Measurements from ENCODE around the gene NCKAP5.
"Not testable (repeated sequence)": the region's sequence is repeated elsewhere in the genome, so short reads cannot be mapped to it uniquely, and the experiment has no call there.

NCKAP5 gene

DNA sequence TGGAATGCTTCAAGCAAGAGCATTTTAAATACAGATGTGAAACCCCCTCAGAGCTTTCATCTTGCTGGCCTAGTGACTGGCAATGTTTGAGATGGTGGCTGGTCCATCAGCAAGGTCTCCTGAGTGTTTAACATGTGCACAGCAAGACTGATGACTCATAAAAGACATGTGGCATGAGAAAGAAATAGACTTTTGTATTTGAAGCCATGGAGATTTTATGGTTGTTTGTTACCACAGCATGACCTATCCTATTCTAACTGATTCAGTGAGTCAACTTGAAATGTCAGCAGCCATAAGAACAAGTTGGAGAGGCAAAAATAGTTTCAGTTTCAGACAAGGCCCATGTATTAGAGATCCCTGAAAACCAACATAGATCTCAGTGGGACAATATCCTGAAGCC is 743.5 kb downstream of the NCKAP5 start:
- DNase-seq: no peak

DNA sequence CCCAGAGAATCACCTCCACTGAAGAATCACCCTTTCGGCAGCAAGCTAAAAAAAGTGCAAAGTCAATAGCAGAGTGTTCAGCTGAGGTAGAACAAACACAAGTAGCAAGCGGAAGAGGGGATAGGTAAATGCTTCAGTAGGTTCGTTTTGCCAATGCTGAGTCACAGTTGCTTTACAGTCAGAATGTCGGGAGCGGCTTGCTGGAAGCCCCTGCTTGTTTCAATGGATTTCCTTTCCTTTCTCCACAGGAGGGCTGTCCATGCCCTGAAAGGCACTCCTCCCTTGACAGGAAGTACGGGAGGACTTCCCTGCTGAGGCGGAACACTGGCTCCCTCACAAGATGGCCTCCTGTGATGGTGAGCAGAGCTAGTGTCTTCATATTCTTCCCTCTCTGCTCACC is 752.0 kb downstream of the NCKAP5 start:
- DNase-seq: no peak

DNA sequence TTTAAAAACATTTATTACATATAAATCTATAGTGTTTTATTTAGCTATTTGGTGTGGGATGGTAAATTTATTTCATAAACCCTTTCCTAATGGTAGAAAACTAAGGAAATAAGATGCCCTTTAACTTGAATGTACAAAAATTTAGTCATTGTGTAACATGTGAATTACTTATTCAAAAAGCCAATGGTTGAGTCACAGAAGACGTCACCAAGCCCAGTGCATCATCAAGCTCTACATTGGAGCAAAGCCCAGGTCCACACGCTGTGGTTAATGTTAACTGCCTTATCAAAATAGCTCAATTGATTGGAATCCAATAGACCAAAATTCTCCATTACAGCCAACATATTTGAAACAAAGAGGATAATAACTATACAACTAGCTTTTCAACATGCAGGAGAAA is 752.7 kb downstream of the NCKAP5 start:
- DNase-seq: no peak

DNA sequence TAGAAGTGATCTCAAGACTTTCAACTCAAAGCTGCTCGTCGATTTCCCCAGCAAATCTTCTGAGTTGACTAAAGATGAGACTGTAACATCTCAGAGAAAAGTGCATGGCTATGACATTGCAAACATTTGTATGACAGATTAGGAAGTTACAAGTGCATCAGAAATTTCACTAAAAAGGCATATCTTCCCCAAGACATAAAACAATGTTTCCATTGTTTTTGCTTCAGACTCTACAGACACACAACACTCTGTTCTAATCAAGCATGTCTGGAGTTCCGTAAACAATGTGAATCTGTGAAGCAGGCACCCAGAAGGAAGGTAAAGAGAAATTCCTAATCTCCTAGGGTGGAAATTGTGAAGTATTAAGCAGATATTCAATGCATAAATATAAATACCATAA is 753.6 kb downstream of the NCKAP5 start:
- peak; percentile 9 for DNase-seq

DNA sequence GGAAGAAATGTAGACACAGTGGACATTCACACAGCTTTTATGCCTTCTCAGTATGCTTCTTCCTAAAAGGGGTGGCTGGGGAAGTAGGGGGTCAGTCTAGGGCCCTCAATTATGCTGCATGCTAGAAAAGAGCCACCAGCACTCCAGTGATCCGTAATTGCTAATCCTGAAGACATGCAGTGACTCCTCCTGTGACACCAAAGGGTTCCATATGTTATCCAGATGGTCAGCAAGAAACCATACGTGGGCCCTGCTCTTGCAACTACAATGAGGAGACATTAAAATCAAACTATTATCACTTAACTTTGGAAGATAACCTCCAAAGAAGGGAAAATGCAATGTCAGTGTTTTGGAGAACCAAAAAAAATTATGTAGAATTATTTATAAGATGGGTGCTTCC is 754.8 kb downstream of the NCKAP5 start:
- no peak for DNase-seq

DNA sequence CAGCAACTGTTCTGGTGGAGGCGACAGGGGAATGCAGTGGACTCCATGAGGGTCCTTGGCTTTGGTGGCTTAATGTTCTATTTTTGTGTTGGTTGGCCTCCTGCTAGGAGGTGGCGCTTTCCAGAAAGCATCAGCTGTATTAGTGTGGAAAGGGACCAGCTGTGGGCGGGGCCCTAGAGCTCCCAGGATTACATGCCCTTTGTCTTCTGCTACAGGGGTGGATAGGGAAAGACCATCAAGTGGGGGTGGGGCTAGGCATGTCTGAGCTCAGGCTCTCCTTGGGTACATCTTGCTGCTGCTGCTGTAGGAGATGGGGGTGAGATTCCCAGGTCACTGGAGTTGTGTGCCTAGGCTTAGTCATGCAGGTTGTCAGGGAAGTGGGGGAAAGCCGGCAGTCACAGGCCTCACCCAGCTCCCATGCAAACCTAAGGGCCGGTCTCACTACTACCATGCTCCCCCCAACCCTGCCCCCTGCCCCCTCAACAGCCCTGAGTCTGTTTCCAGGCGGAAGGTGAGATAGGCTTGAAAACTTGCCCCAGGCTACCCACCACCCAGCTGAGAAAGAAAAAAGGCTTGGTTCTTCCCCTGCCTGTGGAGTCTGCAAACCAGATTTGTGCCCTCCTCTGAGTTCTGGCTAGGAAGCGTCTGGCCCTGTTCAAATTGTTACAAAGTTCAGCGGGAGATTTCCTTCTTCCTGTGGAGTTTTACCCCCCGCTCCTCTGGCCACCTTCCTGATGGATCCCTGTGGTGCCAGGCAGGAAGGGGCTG is 756.9 kb downstream of the NCKAP5 start:
- no peak for DNase-seq

DNA sequence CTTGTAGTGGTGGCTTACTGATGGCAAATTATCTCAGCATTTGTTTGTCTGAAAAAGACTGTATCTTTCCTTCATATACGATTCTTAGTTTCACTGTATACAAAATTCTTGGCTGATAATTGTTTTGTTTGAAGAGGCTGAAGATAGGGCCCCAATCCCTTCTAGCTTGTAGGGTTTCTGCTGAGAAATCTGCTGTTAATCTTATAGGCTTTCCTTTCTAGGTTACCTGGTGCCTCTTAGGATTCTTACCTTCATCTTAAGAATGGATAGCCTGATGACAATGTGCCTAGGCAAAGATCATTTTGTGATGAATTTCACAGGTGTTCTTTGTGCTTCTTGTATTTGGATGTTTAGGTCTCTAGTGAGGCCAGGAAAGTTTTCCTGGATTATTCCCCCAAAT is 758.3 kb downstream of the NCKAP5 start:
- DNase-seq: not testable (repeated sequence)

DNA sequence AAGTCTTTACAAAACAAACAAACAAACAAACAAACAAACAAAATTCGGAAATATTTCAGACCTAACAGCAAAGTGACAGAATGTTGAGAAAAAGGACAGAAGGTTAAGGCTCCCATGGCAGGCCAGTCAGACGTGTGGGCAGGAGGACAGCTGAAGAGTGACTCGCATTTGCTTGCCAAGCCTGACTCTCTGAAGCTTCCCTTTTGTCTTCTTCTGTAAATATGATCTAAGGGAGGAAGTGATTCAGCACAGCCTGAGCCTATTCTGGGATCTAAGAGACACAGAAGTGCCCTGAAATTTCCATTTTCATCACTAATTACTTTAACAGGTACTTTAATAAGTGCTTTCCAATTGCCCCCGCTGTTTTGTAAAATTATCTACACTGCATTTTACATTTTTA is 764.2 kb downstream of the NCKAP5 start:
- DNase-seq: no peak

DNA sequence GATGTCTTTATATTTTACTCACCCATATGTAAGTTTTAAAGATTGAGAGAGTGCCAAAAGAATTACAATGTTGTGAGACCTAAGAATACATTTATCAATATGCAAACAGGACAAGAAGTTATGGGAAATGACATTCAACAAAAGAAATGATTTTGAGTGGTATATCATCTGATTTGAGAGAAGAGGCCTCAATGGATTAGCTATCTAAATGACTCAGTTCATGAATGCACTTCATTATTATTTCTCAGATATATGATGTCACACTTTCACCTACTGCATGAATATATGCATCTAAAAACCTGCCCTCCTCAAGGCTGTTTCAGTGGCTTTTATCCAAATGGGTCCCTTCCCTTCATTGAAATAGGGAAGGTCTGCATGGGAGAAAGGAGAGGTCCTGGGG is 769.9 kb downstream of the NCKAP5 start:
- DNase-seq: no peak

DNA sequence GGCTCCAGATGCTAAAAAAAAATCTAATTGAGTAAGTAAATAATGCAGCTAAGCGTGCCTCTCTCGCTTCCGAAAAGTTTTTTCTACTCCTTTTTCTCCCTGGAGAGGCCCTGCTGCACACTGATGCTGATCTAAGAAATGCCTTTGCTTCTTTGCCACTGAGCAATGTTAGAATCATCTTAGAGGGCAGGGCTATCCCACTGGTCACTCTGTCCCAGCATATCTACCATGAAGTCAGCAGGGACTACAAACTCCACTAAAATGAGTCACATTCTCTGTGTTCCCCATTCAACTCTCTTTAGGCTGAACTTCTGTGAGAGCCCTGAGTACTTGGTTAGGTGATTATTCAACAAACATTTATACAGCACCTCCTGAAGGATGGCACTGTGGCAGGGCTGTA is 770.7 kb downstream of the NCKAP5 start:
- DNase-seq: no peak

DNA sequence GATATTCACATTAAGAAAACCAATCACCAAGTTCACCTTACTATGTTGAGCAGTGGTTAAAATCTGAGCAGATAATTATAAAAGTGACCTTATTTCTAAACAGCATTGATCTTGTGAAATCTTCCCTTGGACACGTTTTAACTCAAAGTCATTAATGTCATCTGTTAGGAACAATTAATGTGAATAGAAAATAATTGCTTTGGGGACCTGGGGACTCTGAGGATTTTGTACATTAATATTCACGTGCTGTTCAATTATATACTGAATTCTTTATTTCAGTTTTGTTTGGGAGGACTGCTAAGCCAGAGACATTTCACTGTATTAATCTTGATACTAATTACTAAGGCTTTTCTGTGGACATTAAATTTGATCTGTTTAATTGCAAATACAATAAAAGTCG is 771.2 kb downstream of the NCKAP5 start:
- no peak for DNase-seq

DNA sequence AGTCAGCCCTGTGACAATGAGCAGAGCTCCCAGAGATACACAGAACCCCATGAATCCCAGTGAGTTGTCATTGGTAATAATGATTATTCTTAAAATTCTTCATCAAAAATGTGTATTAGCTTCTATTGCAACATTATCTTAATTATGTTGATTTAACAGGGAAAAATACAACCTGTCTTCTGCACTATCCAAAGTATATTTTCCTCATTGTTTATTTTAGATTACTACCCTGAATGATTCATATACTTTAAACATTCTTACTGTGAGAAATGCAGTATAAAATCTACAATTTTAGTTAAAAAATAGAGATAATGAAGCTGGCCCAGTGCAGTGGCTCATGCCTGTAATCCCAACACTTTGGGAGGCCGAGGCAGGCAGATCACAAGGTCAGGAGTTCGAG is 773.0 kb downstream of the NCKAP5 start:
- DNase-seq: no peak

DNA sequence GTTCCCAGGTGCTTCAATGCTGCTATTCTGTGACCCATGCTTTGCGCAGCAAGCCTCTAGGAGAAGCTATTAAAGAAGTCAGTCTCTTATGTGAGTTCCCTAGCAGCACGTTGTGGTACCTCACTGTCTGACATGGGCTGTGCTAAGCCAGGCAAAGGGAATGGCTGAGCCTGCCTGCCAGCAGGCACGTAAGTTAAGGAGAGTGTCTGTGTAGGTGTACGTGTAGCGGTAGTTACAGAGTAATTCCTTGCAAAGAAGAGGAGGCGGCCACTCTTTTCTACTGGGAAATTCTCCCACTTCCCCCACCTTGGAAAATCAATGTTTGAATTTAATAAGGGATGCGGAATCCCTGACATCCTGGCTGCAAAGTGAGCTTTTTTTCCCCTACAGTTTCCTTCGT is 774.7 kb downstream of the NCKAP5 start:
- no peak for DNase-seq

DNA sequence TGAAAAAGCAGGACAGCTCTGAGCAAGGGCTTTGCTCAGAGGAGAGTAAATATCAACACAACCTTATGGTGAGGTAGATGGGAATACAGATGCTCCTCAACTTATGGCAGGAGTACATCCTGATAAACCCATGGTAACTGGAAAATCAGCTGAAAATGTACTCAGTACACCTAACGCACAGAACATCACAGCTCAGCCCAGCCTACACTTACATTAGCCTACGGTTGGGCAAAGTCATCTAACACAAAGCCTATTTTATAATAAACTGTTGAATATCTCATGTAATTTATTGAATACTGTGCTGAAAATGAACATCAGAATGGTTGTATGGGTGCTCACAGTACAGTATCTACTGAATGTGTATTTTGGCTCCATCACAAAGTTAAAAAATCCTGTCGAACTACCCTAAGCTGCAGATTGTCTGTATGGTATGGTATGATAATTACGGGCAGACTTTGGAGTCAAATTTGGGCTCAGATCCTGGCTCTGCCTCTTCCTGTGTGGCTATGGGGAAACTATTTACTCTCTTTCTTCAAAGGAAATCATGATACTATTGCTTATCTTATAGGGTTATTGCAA is 778.0 kb downstream of the NCKAP5 start:
- DNase-seq: no peak

DNA sequence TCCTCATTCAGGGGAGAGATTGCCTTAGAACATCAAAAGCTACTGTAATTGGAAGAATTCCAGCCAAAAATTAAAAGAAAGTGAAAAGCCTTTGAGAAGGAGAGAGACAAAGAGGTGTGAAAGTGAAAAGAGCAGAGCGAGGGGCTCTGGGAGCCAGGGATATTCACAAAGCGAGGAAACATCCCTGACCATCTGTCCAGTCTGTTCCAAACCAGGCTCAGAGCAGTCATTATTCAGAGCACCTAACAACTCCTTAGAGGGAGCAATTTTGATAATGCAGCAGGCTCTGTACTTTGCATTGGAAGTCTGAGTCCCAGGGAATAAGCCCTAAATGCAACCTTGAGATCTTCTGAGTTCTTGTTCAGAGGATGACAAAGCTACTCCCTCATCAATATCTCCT is 779.2 kb downstream of the NCKAP5 start:
- DNase-seq: no peak

DNA sequence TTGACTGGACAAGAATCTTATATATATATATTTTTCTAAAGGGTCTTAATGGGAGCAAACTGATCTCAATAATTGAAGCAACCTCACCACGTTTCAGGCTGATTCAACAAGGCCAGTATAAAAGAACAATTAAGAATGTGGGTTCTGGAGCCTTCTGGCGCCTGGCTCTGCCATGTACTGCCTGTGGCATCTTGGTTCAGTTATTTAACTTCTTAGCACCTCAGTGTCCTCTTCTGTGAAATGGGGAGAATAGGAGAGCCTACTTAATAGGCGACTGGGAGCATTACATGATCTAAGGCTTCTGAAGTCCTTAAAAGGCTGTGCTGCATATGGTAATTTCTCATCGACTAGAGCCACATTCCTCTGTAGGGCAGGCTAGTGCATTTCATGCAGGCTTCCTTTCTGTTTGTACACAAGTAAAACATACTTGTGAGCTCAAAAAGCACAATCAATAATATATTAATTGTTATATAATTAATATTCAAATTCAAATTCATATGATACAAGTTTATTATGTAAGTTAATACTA is 779.9 kb downstream of the NCKAP5 start:
- no peak for DNase-seq

DNA sequence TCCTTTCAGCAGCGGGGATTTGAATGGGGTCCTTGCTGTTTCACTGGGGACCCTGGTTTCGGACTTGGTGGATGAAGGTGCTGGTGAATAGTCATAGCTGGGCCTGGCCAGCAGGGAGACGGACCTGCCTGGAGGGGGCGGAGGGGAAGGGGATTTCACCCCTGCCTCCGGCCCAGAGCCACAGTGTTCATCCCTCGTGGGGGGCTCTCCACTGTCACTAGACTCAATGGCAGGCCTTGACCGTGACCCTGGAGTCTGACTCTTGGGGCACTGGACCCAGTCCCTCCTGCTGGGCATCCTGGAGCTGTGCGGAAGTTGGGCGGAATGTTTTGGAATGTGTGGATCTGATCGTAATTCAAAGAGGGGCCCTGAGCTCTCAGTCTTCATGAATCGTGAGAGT is 784.4 kb downstream of the NCKAP5 start:
- DNase-seq: no peak

DNA sequence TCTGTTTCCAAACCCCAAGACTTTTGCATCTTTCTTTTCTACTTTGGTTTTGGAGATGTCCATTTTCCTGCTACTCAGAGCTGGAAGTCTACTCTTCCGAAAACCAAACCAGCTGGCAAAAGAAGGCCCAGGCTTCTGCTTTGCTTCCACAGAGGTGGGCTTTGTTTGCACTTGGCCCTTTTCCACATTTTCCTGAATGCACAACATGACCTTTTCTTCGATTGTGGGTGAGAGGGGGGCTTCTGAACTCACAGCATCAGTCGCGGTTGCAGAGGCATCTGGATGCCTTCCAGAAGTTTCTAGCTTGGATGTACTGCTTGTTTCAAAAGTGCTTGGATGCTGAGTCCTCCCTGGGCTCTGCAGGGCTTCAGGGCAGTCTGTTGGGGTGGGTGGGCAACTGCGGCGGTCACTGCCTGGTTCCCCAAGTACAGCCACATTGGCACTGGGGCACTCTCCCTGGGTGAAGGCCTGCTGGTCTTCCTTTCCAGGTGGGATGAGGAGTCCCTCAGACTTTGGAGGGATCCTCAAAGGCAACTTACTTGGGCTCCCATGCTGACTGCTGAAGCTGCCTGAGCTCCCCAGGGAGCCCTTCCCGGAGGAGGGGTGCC is 786.0 kb downstream of the NCKAP5 start:
- no peak for DNase-seq

DNA sequence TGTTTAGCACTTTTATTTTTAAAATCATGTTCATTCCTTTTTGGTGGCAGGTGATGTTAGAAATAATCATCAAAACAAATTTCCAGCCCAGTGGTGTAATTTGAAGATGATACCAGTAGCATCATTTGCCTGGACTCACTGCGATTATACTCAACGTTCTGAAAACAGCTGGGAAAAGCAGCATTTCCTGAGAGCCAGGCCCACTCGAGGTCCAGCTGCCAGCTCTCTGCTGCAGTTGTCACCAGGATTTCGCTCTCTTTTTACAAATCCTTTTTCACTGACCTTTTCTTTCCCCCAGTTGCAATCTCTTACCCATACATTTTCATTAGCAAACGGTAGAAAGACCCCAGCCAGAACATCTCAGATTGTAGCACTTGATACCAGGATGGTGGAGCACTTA is 787.6 kb downstream of the NCKAP5 start:
- no peak for DNase-seq

DNA sequence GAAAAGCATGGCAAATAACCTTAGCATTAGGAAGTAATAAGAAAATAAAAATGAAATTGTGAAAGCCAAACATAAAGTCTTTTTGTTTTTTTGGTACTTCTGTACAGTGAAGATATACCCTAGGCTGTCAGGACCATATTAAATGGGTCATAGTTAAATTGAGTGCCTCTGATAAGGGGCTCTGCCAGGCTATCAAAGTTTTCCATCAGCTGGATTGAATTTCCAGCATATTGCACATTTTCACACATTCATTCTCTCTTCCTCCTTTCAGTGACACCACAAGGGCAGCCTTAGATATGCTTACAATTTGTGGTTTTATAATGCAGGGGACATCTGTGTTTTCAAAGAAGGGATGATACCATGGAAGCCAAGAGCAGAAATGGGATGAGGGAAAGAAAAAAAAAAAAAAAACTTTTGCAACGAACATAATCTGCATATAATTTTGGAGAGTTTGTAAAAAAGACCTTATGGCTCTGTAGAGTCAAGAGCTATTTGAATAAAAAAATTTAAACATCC is 789.0 kb downstream of the NCKAP5 start:
- no peak for DNase-seq

DNA sequence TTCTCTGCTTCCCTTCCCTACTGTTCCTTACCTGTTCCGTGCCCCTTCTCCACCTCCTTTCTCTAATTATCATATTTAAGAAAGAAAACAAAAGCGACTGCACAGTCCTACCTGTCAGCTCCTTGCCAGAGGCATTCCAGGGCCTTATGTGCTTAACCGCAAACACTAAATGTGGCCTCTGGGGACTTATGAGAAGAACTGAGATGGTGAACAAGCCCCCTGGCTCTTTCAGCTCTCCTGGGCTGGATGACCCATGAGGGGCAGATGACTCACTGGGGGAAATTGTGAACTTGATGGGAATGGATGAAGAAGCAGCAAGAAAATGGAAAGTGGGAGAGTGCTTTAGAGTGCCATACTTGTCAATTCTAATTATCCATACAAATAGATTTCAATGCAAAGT is 792.0 kb downstream of the NCKAP5 start:
- DNase-seq: no peak

DNA sequence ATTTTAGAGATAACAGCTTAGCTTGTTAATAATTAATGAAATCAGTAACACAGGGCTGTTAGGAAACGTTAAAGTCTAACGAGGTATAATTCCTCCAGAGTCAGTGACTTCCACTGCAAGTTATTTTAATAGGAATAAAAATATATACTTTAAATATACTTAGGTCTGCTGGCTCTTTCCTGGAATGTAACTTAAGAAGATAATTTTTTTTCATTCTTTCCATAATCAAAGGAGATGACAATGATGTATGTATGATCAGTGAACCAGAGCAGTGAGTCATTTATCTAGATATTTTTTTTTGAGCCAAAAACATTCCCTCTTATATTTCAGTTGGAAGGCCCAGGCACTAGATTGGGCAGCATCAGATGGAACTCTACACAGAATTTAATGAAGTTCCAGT is 794.1 kb downstream of the NCKAP5 start:
- no peak for DNase-seq

DNA sequence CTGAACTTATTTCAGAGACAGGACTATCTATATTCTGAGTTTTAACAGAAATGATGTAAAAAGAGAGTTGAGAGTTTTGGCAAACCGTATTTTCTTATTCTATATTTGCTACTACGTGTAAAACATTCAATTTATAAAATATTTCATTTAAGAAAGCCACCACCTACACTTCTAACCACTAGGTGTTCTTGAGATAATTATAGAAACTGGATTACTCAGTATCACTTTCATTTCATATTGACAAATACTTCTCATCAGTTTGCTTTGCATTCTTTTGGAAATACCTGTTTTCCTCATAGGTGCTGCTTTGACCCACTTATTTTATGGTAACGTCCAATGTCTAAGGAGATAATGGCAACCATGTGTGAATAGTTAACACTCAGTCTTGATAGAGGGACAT is 794.9 kb downstream of the NCKAP5 start:
- DNase-seq: no peak

DNA sequence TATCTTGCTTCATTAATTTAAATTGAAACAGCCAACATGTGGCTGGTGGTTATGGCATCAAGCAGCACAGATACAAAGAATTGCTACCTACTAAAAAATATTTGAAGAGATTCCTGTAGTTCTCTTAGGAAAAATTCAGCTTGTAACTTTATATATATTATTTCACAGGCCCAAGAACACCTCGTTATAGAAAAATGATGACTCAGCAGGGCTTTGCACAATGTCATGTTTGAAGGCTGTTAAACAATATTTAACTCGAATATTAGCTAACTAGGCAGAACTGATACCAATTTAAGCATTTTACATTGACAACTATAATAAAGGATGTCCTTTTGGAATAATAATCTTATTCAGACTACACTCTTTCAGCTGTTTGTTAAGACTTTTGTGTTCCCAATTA is 795.9 kb downstream of the NCKAP5 start:
- DNase-seq: no peak

Data from NCI-H1048 (cell line).